H1 (cell line): ENCODE results near the gene HMGB1. TPM values are rescaled to one million over a fixed set of nuclear protein-coding genes. Genes with fewer than 3 reads are reported as not detected.

Experiments used
- CTCF ChIA-PET: fragments of 300-600 bp; sonication (Branson Sonifier 250); formaldehyde crosslinking; loops from one replicate; lab custom pipeline; 2021; ENCODE audit not compliant: partially characterized antibody; lab: Charles Lee
- POLR2A ChIA-PET: fragments of 300-600 bp; sonication (Branson Sonifier 250); formaldehyde crosslinking; loops from one replicate; lab custom pipeline; 2021; ENCODE audit warnings: inconsistent platforms; ENCODE audit not compliant: partially characterized antibody; lab: Charles Lee
- DNase-seq, 2 experiments: peaks; one replicate each; pipeline versions ENCODE4 v3.0.0 to v3.0.0-alpha.2; 2010 to 2022; ENCODE audit warnings: low spot score in 2 of 2, low read depth in 1 of 2, mixed read lengths in 1 of 2
- FAIRE-seq: peaks from 2 replicates; lab custom pipeline; 2011; peaks lifted over from hg19 to GRCh38; lab: Jason Lieb, UNC
- H2AFZ ChIP-seq: 2 replicates; pipeline ENCODE4 v1.8.1; 2012; ENCODE audit warnings: low read length, inconsistent platforms
- H2AK5ac ChIP-seq: 2 replicates; pipeline ENCODE4 v1.6.1; 2013; ENCODE audit warnings: low read depth, low read length
- H2BK120ac ChIP-seq: replicated peaks from 2 replicates; pipeline ENCODE3; 2013; ENCODE audit warnings: low read depth, low read length, inconsistent platforms
- H2BK12ac ChIP-seq: 2 replicates; pipeline ENCODE4 v1.6.1; 2013; ENCODE audit warnings: low read depth, low read length
- H2BK15ac ChIP-seq: 2 replicates; pipeline ENCODE4 v1.6.1; 2013; ENCODE audit warnings: low read length
- H2BK20ac ChIP-seq: 2 replicates; pipeline ENCODE4 v1.6.1; 2013; ENCODE audit warnings: low read length
- H2BK5ac ChIP-seq: 2 replicates; pipeline ENCODE4 v1.6.1; 2013; ENCODE audit warnings: low read depth, low read length
- H3K14ac ChIP-seq: 2 replicates; pipeline ENCODE4 v1.6.1; 2013; ENCODE audit warnings: inconsistent platforms; ENCODE audit not compliant: insufficient read length
- H3K18ac ChIP-seq: 2 replicates; pipeline ENCODE4 v1.6.1; 2013; ENCODE audit warnings: low read length; ENCODE audit errors: extremely low read depth
- H3K23ac ChIP-seq: 2 replicates; pipeline ENCODE4 v1.6.1; 2013; ENCODE audit warnings: inconsistent platforms; ENCODE audit not compliant: insufficient read length
- H3K23me2 ChIP-seq: 2 replicates; pipeline ENCODE4 v1.6.1; 2013; ENCODE audit warnings: low read depth, low read length
- H3K27ac ChIP-seq: 2 replicates; pipeline ENCODE4 v1.6.1; 2011; ENCODE audit warnings: low read depth, low read length, inconsistent platforms
- H3K27me3 ChIP-seq, 4 experiments: replicated peaks in 1 of 4; 1 replicate in 1 of 4; 2 replicates in 3 of 4; pipeline versions ENCODE4 v1.6.1 to v1.8.1; 2011 to 2013; ENCODE audit warnings: low read length in 3 of 4, mild to moderate bottlenecking in 3 of 4, inconsistent platforms in 2 of 4, mixed read lengths in 2 of 4, moderate library complexity in 1 of 4; ENCODE audit not compliant: control insufficient read depth in 3 of 4, insufficient read depth in 3 of 4; ENCODE audit errors: extremely low read depth in 1 of 4
- H3K36me3 ChIP-seq, 4 experiments: 2 replicates each; pipeline versions ENCODE4 v1.6.1 to v1.8.1; 2011 to 2013; ENCODE audit warnings: mild to moderate bottlenecking in 4 of 4, low read length in 3 of 4, moderate library complexity in 2 of 4, control low read depth in 1 of 4, inconsistent platforms in 1 of 4; ENCODE audit not compliant: insufficient read depth in 4 of 4, control insufficient read depth in 2 of 4
- H3K4ac ChIP-seq: replicated peaks from 2 replicates; pipeline ENCODE3; 2013; ENCODE audit warnings: low read length, low read depth, mixed read lengths, inconsistent platforms; ENCODE audit not compliant: insufficient read length
- H3K4me1 ChIP-seq, 4 experiments: replicated peaks in 1 of 4; 1 replicate in 1 of 4; 2 replicates in 3 of 4; pipeline versions ENCODE4 v1.6.1 to v1.8.1; 2011 to 2013; ENCODE audit warnings: low read length in 3 of 4, inconsistent platforms in 2 of 4, mixed read lengths in 1 of 4; ENCODE audit not compliant: insufficient read depth in 4 of 4, control insufficient read depth in 3 of 4
- H3K4me2 ChIP-seq, 2 experiments: 2 replicates each; pipeline versions ENCODE4 v1.6.1 to v1.8.1; 2011 to 2013; ENCODE audit warnings: low read depth in 2 of 2, low read length in 2 of 2, control low read depth in 1 of 2, inconsistent platforms in 1 of 2, mild to moderate bottlenecking in 1 of 2; ENCODE audit not compliant: insufficient read depth in 1 of 2
- H3K4me3 ChIP-seq, 4 experiments: fragments of 200-600, 300-600 bp in 1 of 4; sonication (generic), shearing (Covaris generic), sonication (Bioruptor Twin) in 1 of 4; 2 replicates each; pipeline versions ENCODE4 v1.5.1 to v1.8.1; 2011 to 2016; ENCODE audit warnings: low read length in 4 of 4, low read depth in 3 of 4, control low read depth in 2 of 4, inconsistent platforms in 2 of 4, mild to moderate bottlenecking in 2 of 4, mixed read lengths in 1 of 4, moderate library complexity in 1 of 4; ENCODE audit not compliant: insufficient read depth in 2 of 4; ENCODE audit errors: extremely low read depth in 1 of 4
- H3K56ac ChIP-seq: replicated peaks from 2 replicates; pipeline ENCODE3; 2013; ENCODE audit warnings: low read depth, mild to moderate bottlenecking, mixed read lengths, low read length, inconsistent platforms; ENCODE audit not compliant: insufficient read length
- H3K79me1 ChIP-seq: 2 replicates; pipeline ENCODE4 v1.6.1; 2013; ENCODE audit warnings: low read depth, low read length, control low read depth
- H3K79me2 ChIP-seq, 2 experiments: 2 replicates each; pipeline versions ENCODE4 v1.6.1 to v1.8.1; 2012 to 2013; ENCODE audit warnings: low read length in 2 of 2, mild to moderate bottlenecking in 2 of 2, inconsistent platforms in 1 of 2; ENCODE audit not compliant: insufficient read depth in 2 of 2, control insufficient read depth in 1 of 2
- H3K9ac ChIP-seq, 4 experiments: replicated peaks in 1 of 4; 1 replicate in 1 of 4; 2 replicates in 3 of 4; pipeline versions ENCODE4 v1.6.1 to v1.8.1; 2011 to 2013; ENCODE audit warnings: low read depth in 3 of 4, low read length in 3 of 4, control low read depth in 2 of 4, mild to moderate bottlenecking in 2 of 4, moderate library complexity in 2 of 4, inconsistent platforms in 1 of 4; ENCODE audit errors: extremely low read depth in 1 of 4
- H3K9me3 ChIP-seq, 2 experiments: 2 replicates each; pipeline versions ENCODE4 v1.6.1 to v1.8.1; 2012 to 2013; ENCODE audit warnings: mild to moderate bottlenecking in 2 of 2, moderate library complexity in 2 of 2, control low read depth in 1 of 2, inconsistent platforms in 1 of 2, low read depth in 1 of 2, low read length in 1 of 2, mixed read lengths in 1 of 2; ENCODE audit not compliant: insufficient read depth in 2 of 2
- H4K20me1 ChIP-seq, 2 experiments: replicated peaks in 1 of 2; 2 replicates each; pipeline versions ENCODE3 to v1.8.1; 2011 to 2013; ENCODE audit warnings: inconsistent platforms in 2 of 2, low read length in 2 of 2, mild to moderate bottlenecking in 1 of 2; ENCODE audit not compliant: insufficient read depth in 2 of 2, control insufficient read depth in 1 of 2
- H4K5ac ChIP-seq: 2 replicates; pipeline ENCODE4 v1.6.1; 2013; ENCODE audit warnings: low read length, low read depth, mixed read lengths, inconsistent platforms; ENCODE audit not compliant: insufficient read length
- H4K8ac ChIP-seq: 2 replicates; pipeline ENCODE4 v1.8.0; 2013; ENCODE audit warnings: mild to moderate bottlenecking, moderate library complexity, low read length, inconsistent platforms; ENCODE audit not compliant: insufficient read depth; ENCODE audit errors: extremely low read depth
- H4K91ac ChIP-seq: replicated peaks from 2 replicates; pipeline ENCODE3; 2013; ENCODE audit warnings: low read length, mixed read lengths, inconsistent platforms; ENCODE audit not compliant: insufficient read length
- ATF3 ChIP-seq: IDR thresholded peaks from 2 replicates; pipeline ENCODE4 v1.6.1; 2011; ENCODE audit warnings: low read depth, mild to moderate bottlenecking, low read length; ENCODE audit not compliant: insufficient read depth
- BRCA1 ChIP-seq: IDR thresholded peaks from 2 replicates; pipeline ENCODE4 v1.6.1; 2012; ENCODE audit warnings: low read depth, low read length, improper control_type of control experiment
- JUN ChIP-seq: IDR thresholded peaks from 2 replicates; pipeline ENCODE4 v1.6.1; 2011; ENCODE audit warnings: low read depth, mild to moderate bottlenecking, improper control_type of control experiment, low read length
- KDM4A ChIP-seq: IDR thresholded peaks from one replicate; pipeline ENCODE4 v1.7.1; 2012; ENCODE audit warnings: low read depth, mild to moderate bottlenecking, moderate library complexity, low read length, inconsistent platforms; ENCODE audit not compliant: severe bottlenecking
- NRF1 ChIP-seq: IDR thresholded peaks from 2 replicates; pipeline ENCODE4 v1.6.1; 2011; ENCODE audit warnings: mild to moderate bottlenecking, low read depth, low read length, improper control_type of control experiment
- PHF8 ChIP-seq: fragments of 200-600 bp; sonication (generic); conservative IDR thresholded peaks from 2 replicates; pipeline ENCODE4 v1.7.1; 2012; ENCODE audit warnings: low read depth, mild to moderate bottlenecking, inconsistent platforms, low read length, moderate library complexity
- POLR2AphosphoS5 ChIP-seq: IDR thresholded peaks from 2 replicates; pipeline ENCODE4 v1.6.1; 2011; ENCODE audit warnings: low read depth, low read length
- SRF ChIP-seq: IDR thresholded peaks from 2 replicates; pipeline ENCODE4 v1.6.1; 2011; ENCODE audit warnings: mild to moderate bottlenecking, low read depth, low read length, moderate library complexity
- TCF12 ChIP-seq: IDR thresholded peaks from 2 replicates; pipeline ENCODE4 v1.6.1; 2011; ENCODE audit warnings: low read depth, mild to moderate bottlenecking, low read length
- USF2 ChIP-seq: IDR thresholded peaks from 2 replicates; pipeline ENCODE4 v1.6.1; 2011; ENCODE audit warnings: low read length, improper control_type of control experiment
- YY1 ChIP-seq: IDR thresholded peaks from 2 replicates; pipeline ENCODE4 v1.6.1; 2011; ENCODE audit warnings: low read depth, mild to moderate bottlenecking, low read length
- WGBS, 2 experiments: shearing (Covaris generic) in 1 of 2; methylation state at CpG; one replicate each; pipeline versions ENCODE4 v1.1.6 to v1.1.7; 2013 to 2015; ENCODE audit warnings: low lambda C conversion rate in 2 of 2, mixed read lengths in 2 of 2, inconsistent platforms in 1 of 2, low coverage in 1 of 2, missing lambda C conversion rate in 1 of 2; ENCODE audit not compliant: insufficient replicate concordance in 2 of 2, insufficient coverage in 1 of 2, insufficient read length in 1 of 2; ENCODE audit errors: extremely low coverage in 1 of 2, missing lambda C conversion rate in 1 of 2; 5-methylcytosine and 5-hydroxymethylcytosine counted together
- polyA plus RNA-seq, 7 experiments: library from polyadenylated mRNA; depleted of rRNA in 3 of 7; stranded (reverse) in 5 of 7; unstranded in 2 of 7; fragments of >200 nt in 5 of 7; fragments of 200-250 nt in 2 of 7; gene quantifications; 1 replicate in 5 of 7; 2 replicates in 1 of 7; 4 replicates in 1 of 7; pipeline versions ENCODE4 v1.2.1 to v1.2.3, GENCODE V29; 2011 to 2013; ENCODE audit warnings: missing spikeins in 2 of 7, mixed read lengths in 2 of 7
- total RNA-seq: library from RNA; stranded (reverse); fragmentation: NEBNext Ultra II Directional; extraction: Animal tissue kit (Norgen Biotek cat#: 25700); gene quantifications from 2 replicates; pipeline ENCODE4 v1.2.1, GENCODE V29; 2021

HMGB1 gene
- total and polyA plus RNA-seq, 2 of the 8 experiments (the other 6 are each of a cell fraction or from before 2014, with no cell fraction given): 123 to 776 TPM

- H3K9me3 ChIP-seq: no peaks in the 10 kb centered on the region
- CTCF ChIA-PET: interaction anchor here (1.6 kb wide), 1 partner anchor 309 kb away, joined by 4 read pairs; no protein-coding TSS in a partner anchor
- no peak for FAIRE-seq
- TF ChIP-seq ATF3 (no peak), USF2 (no peak), NRF1 (no peak), BRCA1 (no peak), JUN (no peak), SRF (no peak), TCF12 (no peak), KDM4A (no peak), PHF8 (no peak), POLR2AphosphoS5 (no peak), YY1 (no peak)
Measured at GRCh38 chr13:30440910-30441703, 24.6 kb downstream of the HMGB1 start.

More at GRCh38 chr13:30440910-30441703, 24.6 kb downstream of the HMGB1 start:
- no peak overlapping the region for H3K27ac ChIP-seq
- H3K18ac ChIP-seq: no peak overlapping the region
- H2BK5ac ChIP-seq: no peak overlapping the region
- H3K36me3 ChIP-seq: no peaks in the 10 kb centered on the region
- H3K56ac ChIP-seq: no peak overlapping the region
- peaks cover 4% of the 10 kb centered on the region; the same call in 1 of the 2 replicates for H3K23me2 ChIP-seq
- H3K27me3 ChIP-seq: no peaks in the 10 kb centered on the region; a peak in 1 of 7 replicates
- no peak overlapping the region for H4K91ac ChIP-seq
- WGBS, 2 experiments: 73% methylated on average over 8 of the region's 8 CpGs; no CpG with 5 or more reads in 1 of the 2 experiments
- no peak overlapping the region for H2BK15ac ChIP-seq
- H3K9ac ChIP-seq: no peak overlapping the region
- H4K8ac ChIP-seq: no peak overlapping the region
- no peak overlapping the region for H3K4me3 ChIP-seq
- DNase-seq: no peak
- H2BK120ac ChIP-seq: no peak overlapping the region
- H2AK5ac ChIP-seq: no peak overlapping the region
- no peaks in the 10 kb centered on the region for H3K79me1 ChIP-seq
- H3K4me1 ChIP-seq: peaks cover 0 to 10% (median 7%) of the 10 kb centered on the region in 4 experiments; a peak in 6 of 7 replicates
- no peak overlapping the region for H2BK12ac ChIP-seq
- H2AFZ ChIP-seq: no peak overlapping the region
- no peaks in the 10 kb centered on the region for H3K79me2 ChIP-seq
- POLR2A ChIA-PET: interaction anchor here (1.1 to 1.6 kb wide), 2 partner anchors 16 to 19 kb away, joined by 3 read pairs; partner anchors contain the start of gene UBE2L5
- H4K20me1 ChIP-seq: no peaks in the 10 kb centered on the region
- H3K4ac ChIP-seq: no peak overlapping the region
- no peak overlapping the region for H3K4me2 ChIP-seq
- H3K14ac ChIP-seq: no peak overlapping the region
- no peak overlapping the region for H3K23ac ChIP-seq
- no peak overlapping the region for H2BK20ac ChIP-seq
- H4K5ac ChIP-seq: no peak overlapping the region
